Esophagus squamous epithelium (tissue), 4 donors: ENCODE results near the gene NSUN4.

Source experiments
- CTCF ChIP-seq, 6 experiments: fragments of 450-650 bp in 4 of 6; fragments of 200-600 bp in 2 of 6; sonication (generic) in 2 of 6; IDR thresholded peaks; one replicate each; pipeline ENCODE4 v1.5.1; 2016 to 2019; ENCODE audit warnings: antibody characterized with exemption in 6 of 6, mild to moderate bottlenecking in 4 of 6, moderate library complexity in 4 of 6
- POLR2A ChIP-seq, 4 donors: fragments of 450-650 bp; IDR thresholded peaks; one replicate each; pipeline ENCODE4 v1.6.1; 2017; ENCODE audit warnings: antibody characterized with exemption in 4 of 4, mild to moderate bottlenecking in 4 of 4, moderate library complexity in 3 of 4

- no peak for TF ChIP-seq CTCF (IDR thresholded peaks at IDR 0.05)
- no peak for TF ChIP-seq POLR2A (IDR thresholded peaks at IDR 0.05)
Observed at GRCh38 chr1:46403916-46404315, 63.3 kb downstream of the NSUN4 start.
